Measurements from ENCODE around the gene OTX1. TPM values are rescaled to one million over a fixed set of nuclear protein-coding genes. Genes with fewer than 3 reads are reported as not detected.

OTX1 gene
- total and polyA plus RNA-seq, 2 of the 4 experiments (the other 2 are of a cell fraction): 0.03 TPM; not detected in 1

- dilution Hi-C loops (cut with HindIII; ENCODE audit: low sequenced_read_pairs, unreplicated experiment): no loop called here
- Histone ChIP-seq H3K4me3 (ENCODE audit: insufficient read depth, low read depth, low read length) (no peak overlapping the region), H4K91ac (ENCODE audit: insufficient read depth, low read depth, low read length) (no peak overlapping the region), H3K9me3 (ENCODE audit: control insufficient read depth, insufficient read depth, low read length) (no peaks in the 10 kb centered on the region), H2BK20ac (ENCODE audit: low read depth, low read length) (no peak overlapping the region), H3K18ac (ENCODE audit: low read depth, low read length) (no peak overlapping the region), H3K4ac (ENCODE audit: low read depth, low read length) (no peak overlapping the region), H3K4me1 (ENCODE audit: control insufficient read depth, insufficient read depth, low read length) (no peaks in the 10 kb centered on the region), H4K20me1 (ENCODE audit: insufficient read depth, low read length) (no peaks in the 10 kb centered on the region), H2BK15ac (ENCODE audit: low read depth, low read length) (no peak overlapping the region), H2AFZ (replicated peaks; ENCODE audit: low read length, poor library complexity) (no peak overlapping the region), H2AK9ac (replicated peaks; ENCODE audit: low read depth, low read length, poor library complexity) (no peak overlapping the region), H2BK120ac (ENCODE audit: low read depth, low read length) (no peak overlapping the region), H3K9me1 (ENCODE audit: insufficient read depth, low read length) (no peaks in the 10 kb centered on the region), H3K4me2 (ENCODE audit: low read depth, low read length) (no peak overlapping the region), H4K8ac (ENCODE audit: low read depth in 2 of 2, low read length in 2 of 2) (no peak overlapping the region), H3K36me3 (ENCODE audit: control insufficient read depth, insufficient read depth, low read length) (no peaks in the 10 kb centered on the region), H3K14ac (replicated peaks; ENCODE audit: low read depth, low read length) (no peak overlapping the region), H3K9ac (ENCODE audit: low read depth, low read length) (no peak overlapping the region), H3K27ac (ENCODE audit: insufficient read depth, low read length) (no peak overlapping the region), H2AK5ac (ENCODE audit: low read depth, low read length) (no peak overlapping the region), H2BK5ac (ENCODE audit: low read depth, low read length, poor library complexity, severe bottlenecking) (no peak overlapping the region), H3K56ac (ENCODE audit: extremely low read depth, insufficient read depth, low read length) (no peak overlapping the region), H3K27me3 (ENCODE audit: control insufficient read depth, insufficient read depth, low read length) (peaks cover 5% of the 10 kb centered on the region; the same call in 1 of the 2 replicates), H3K23ac (ENCODE audit: low read depth, low read length) (no peak overlapping the region), H4K5ac (ENCODE audit: low read depth, low read length) (no peak overlapping the region), H3K79me1 (ENCODE audit: low read depth in 1 of 2, low read length in 2 of 2) (no peaks in the 10 kb centered on the region)
- ChIA-PET CTCF (interaction anchor here (0.7 kb wide), 1 partner anchor 12 kb away, joined by 3 read pairs; no protein-coding TSS in a partner anchor), POLR2A (ENCODE audit: unreplicated experiment) (no interaction called here)
- 83% methylated on average over 2 of the region's 4 CpGs; no CpG with 5 or more reads in 1 of the 2 experiments for WGBS, 2 experiments (ENCODE audit: extremely low coverage in 2 of 2, insufficient read length in 1 of 2)
- DNase-seq: no peak
- no peak for TF ChIP-seq FOS (IDR thresholded peaks at IDR 0.05; ENCODE audit: low read depth, low read length)
- no peak for TF ChIP-seq SMC3 (IDR thresholded peaks at IDR 0.05; ENCODE audit: low read depth, low read length)
- no peak for TF ChIP-seq RFX5 (IDR thresholded peaks at IDR 0.05; ENCODE audit: low read depth, low read length)
- TF ChIP-seq ELK1 (IDR thresholded peaks at IDR 0.05; ENCODE audit: borderline replicate concordance, low read depth, low read length): no peak
- no peak for TF ChIP-seq RCOR1 (IDR thresholded peaks at IDR 0.05; ENCODE audit: insufficient replicate concordance, low read length)
- TF ChIP-seq MAFK (IDR thresholded peaks at IDR 0.05; ENCODE audit: low read depth, low read length): no peak
- no peak for TF ChIP-seq POLR2A (IDR thresholded peaks at IDR 0.05; ENCODE audit: low read depth, low read length)
- TF ChIP-seq USF2 (IDR thresholded peaks at IDR 0.05; ENCODE audit: low read depth, low read length): no peak
- no peak for TF ChIP-seq BHLHE40 (IDR thresholded peaks at IDR 0.05; ENCODE audit: low read depth, low read length)
- no peak for TF ChIP-seq CEBPB (IDR thresholded peaks at IDR 0.05; ENCODE audit: low read depth, low read length)
- no peak for TF ChIP-seq MAZ (IDR thresholded peaks at IDR 0.05; ENCODE audit: borderline replicate concordance, low read depth, low read length)
- no peak for TF ChIP-seq RAD21 (IDR thresholded peaks at IDR 0.05; ENCODE audit: low read length)
- no peak for TF ChIP-seq NFE2L2 (IDR thresholded peaks at IDR 0.05; ENCODE audit: low read depth, low read length)
- no peak for TF ChIP-seq MXI1 (IDR thresholded peaks at IDR 0.05; ENCODE audit: borderline replicate concordance, low read depth, low read length)
- TF ChIP-seq, protein P1, sequence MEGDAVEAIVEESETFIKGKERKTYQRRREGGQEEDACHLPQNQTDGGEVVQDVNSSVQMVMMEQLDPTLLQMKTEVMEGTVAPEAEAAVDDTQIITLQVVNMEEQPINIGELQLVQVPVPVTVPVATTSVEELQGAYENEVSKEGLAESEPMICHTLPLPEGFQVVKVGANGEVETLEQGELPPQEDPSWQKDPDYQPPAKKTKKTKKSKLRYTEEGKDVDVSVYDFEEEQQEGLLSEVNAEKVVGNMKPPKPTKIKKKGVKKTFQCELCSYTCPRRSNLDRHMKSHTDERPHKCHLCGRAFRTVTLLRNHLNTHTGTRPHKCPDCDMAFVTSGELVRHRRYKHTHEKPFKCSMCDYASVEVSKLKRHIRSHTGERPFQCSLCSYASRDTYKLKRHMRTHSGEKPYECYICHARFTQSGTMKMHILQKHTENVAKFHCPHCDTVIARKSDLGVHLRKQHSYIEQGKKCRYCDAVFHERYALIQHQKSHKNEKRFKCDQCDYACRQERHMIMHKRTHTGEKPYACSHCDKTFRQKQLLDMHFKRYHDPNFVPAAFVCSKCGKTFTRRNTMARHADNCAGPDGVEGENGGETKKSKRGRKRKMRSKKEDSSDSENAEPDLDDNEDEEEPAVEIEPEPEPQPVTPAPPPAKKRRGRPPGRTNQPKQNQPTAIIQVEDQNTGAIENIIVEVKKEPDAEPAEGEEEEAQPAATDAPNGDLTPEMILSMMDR (conservative IDR thresholded peaks at IDR 0.05; ENCODE audit: low read depth, low read length): no peak
- TF ChIP-seq CHD1 (IDR thresholded peaks at IDR 0.05; ENCODE audit: low read depth, low read length): no peak
- intact Hi-C loops (cut with micrococcal nuclease): no loop called here
- in situ Hi-C loops (cut with MboI; ENCODE audit: low sequenced_read_pairs): no loop called here
- no TSS peak for BruUV-seq (replicated peaks)
- ATAC-seq (ENCODE audit: low read depth): no peak
Measured at GRCh38 chr2:63081404-63081803, 30.8 kb downstream of the OTX1 start.

Data from IMR-90 (cell line).